Measurements from ENCODE around the gene TLCD1. TPM values are rescaled to one million over a fixed set of nuclear protein-coding genes. Genes with fewer than 3 reads are reported as not detected.
"Not testable (repeated sequence)": the region's sequence is repeated elsewhere in the genome, so short reads cannot be mapped to it uniquely, and the experiment has no call there.

Gene TLCD1
- total and polyA plus RNA-seq, 9 donors = 0.75 to 7.0 (median 1.6) TPM; not detected in 1

GRCh38 chr17:28737770-28738679, 12.0 kb upstream of the TLCD1 start:
- intact Hi-C loops (cut with DNase I) = no loop called here
- no peak overlapping the region for H3K4me3 ChIP-seq
- DNase-seq = no peak
- H3K4me1 ChIP-seq (ENCODE audit: insufficient read depth) = no peaks in the 10 kb centered on the region
- 85 to 93% (median 87%) methylated on average over 19 to 22 of the region's 22 CpGs for WGBS, 3 donors
- H3K27me3 ChIP-seq = no peaks in the 10 kb centered on the region
- no peak overlapping the region for H3K27ac ChIP-seq
- TF ChIP-seq CTCF (IDR thresholded peaks at IDR 0.05) (no peak), EP300 (IDR thresholded peaks at IDR 0.05) (no peak), POLR2A (IDR thresholded peaks at IDR 0.05) (no peak)
- H3K36me3 ChIP-seq = no peaks in the 10 kb centered on the region
- H3K9me3 ChIP-seq = no peaks in the 10 kb centered on the region

- TF ChIP-seq POLR2A (IDR thresholded peaks at IDR 0.05) = no peak
- no peak for TF ChIP-seq EP300 (IDR thresholded peaks at IDR 0.05)
- TF ChIP-seq CTCF (IDR thresholded peaks at IDR 0.05) = no peak
- intact Hi-C loops (cut with DNase I) = no loop called here
Measured at GRCh38 chr17:28737316-28737715, 11.3 kb upstream of the TLCD1 start.

GRCh38 chr17:28735913-28736769, 10.1 kb upstream of the TLCD1 start:
- H3K27ac ChIP-seq; DNase-seq; H3K4me1 ChIP-seq (ENCODE audit: insufficient read depth); H3K27me3 ChIP-seq; H3K9me3 ChIP-seq; H3K36me3 ChIP-seq; intact Hi-C loops (cut with DNase I); H3K4me3 ChIP-seq: not testable (repeated sequence)
- 90 to 97% (median 94%) methylated on average over 5 to 8 of the region's 8 CpGs for WGBS, 3 donors

More at GRCh38 chr17:28737316-28737715, 11.3 kb upstream of the TLCD1 start:
- H3K4me1 ChIP-seq (ENCODE audit: insufficient read depth) = no peaks in the 10 kb centered on the region
- no peak overlapping the region for H3K27ac ChIP-seq
- H3K27me3 ChIP-seq = no peaks in the 10 kb centered on the region
- H3K9me3 ChIP-seq = no peaks in the 10 kb centered on the region
- DNase-seq = no peak
- no peak overlapping the region for H3K4me3 ChIP-seq
- H3K36me3 ChIP-seq = no peaks in the 10 kb centered on the region
- 96 to 97% (median 96%) methylated on average over 12 of the region's 12 CpGs for WGBS, 3 donors

- Histone ChIP-seq H3K36me3 (no peaks in the 10 kb centered on the region), H3K27ac (no peak overlapping the region), H3K4me3 (no peak overlapping the region), H3K27me3 (no peaks in the 10 kb centered on the region), H3K4me1 (ENCODE audit: insufficient read depth) (no peaks in the 10 kb centered on the region), H3K9me3 (no peaks in the 10 kb centered on the region)
- 87 to 92% (median 88%) methylated on average over 4 to 5 of the region's 5 CpGs for WGBS, 3 donors
- no peak for TF ChIP-seq CTCF (IDR thresholded peaks at IDR 0.05)
- TF ChIP-seq POLR2A (IDR thresholded peaks at IDR 0.05) = no peak
- no peak for TF ChIP-seq EP300 (IDR thresholded peaks at IDR 0.05)
- intact Hi-C loops (cut with DNase I) = no loop called here
- no peak for DNase-seq
Measured at GRCh38 chr17:28735242-28735722, 9.2 kb upstream of the TLCD1 start.
